Myocyte (in vitro differentiated cells): Measurements from ENCODE around the gene CACNA1S. TPM values are rescaled to one million over a fixed set of nuclear protein-coding genes. Genes with fewer than 3 reads are reported as not detected.

Source experiments
- DNase-seq: peaks from one replicate; pipeline ENCODE4 v3.0.0-alpha.2; 2012; ENCODE audit warnings: low read depth
- total RNA-seq: library from RNA; depleted of rRNA; stranded (reverse); fragments of >200 nt; gene quantifications from 2 replicates; pipeline ENCODE4 v1.2.3, GENCODE V29; 2014

CACNA1S gene
- total RNA-seq, 1 donor from 2014 or later, result 57.2 TPM

DNA sequence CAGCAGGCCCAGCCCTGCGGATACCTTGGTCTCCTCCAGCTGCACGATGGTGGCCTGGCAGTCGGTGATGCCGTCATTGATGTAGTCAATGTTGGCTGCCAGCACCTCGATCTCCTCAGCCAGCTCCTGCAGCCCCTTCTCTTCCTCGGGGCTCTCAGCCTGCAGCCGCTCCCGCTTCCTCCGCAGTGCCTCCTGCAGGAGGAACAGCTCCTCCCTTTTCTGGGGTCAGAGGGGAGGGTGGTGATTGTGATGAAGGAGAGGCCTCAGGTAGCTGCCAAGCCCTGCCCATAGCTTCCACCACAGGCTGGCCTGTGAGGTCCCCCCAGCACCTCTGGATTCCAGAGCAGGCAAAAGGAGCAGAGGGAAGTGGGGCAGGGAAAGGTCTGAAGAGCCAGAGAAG is 122.1 kb downstream of the CACNA1S start:
- DNase-seq, result no peak

Other genes starting within 250 kb of the CACNA1S start
- gene GPR25, start 239.4 kb downstream of the CACNA1S start, total RNA-seq, result not detected in 2 replicates
- gene INAVA, start 217.5 kb downstream of the CACNA1S start, total RNA-seq, result 0.05 and 0.24 TPM in 2 replicates
- 0.03 and 0.31 TPM in 2 replicates for gene KIF21B, start 88.7 kb downstream of the CACNA1S start, total RNA-seq
- gene ASCL5, start 14.8 kb upstream of the CACNA1S start, total RNA-seq, result not detected in 2 replicates
- 86.5 and 88.2 TPM in 2 replicates for gene TMEM9, start 42.0 kb upstream of the CACNA1S start, total RNA-seq
- 0.26 and 0.29 TPM in 2 replicates for gene IGFN1, start 78.4 kb upstream of the CACNA1S start, total RNA-seq
- gene PKP1, start 171.1 kb upstream of the CACNA1S start, total RNA-seq, result 0.05 and 0.13 TPM in 2 replicates